Nucleus accumbens (tissue), 56 donors: ENCODE measurements around the gene ANKRD33B.
"Not testable (repeated sequence)": the region's sequence is repeated elsewhere in the genome, so short reads cannot be mapped to it uniquely, and the experiment has no call there.

Experiments used
- DNase-seq, 56 donors: peaks; one replicate each; lab custom pipeline; 2025; lab: John Stamatoyannopoulos, UW

ANKRD33B gene

DNA sequence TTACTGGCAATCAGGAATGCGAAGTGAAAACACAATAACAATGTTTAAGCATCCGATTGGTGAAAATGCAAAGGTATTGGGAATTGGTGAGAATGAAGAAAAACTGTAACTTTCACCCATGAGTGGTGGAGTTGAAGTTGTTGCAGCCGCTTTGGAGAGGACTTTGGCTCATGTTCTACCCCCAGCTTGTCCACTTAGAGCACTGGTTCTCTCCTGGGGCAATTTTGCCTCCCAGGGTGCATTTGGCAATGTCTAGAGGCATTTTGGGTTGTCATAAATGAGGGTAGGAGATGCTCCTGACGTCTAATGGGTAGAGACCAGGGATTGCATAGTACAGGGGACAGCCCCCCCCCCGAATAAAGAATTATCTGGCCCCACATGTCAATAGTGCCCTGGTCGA, 46.2 kb downstream of the ANKRD33B start:
- DNase-seq, result no peak

DNA sequence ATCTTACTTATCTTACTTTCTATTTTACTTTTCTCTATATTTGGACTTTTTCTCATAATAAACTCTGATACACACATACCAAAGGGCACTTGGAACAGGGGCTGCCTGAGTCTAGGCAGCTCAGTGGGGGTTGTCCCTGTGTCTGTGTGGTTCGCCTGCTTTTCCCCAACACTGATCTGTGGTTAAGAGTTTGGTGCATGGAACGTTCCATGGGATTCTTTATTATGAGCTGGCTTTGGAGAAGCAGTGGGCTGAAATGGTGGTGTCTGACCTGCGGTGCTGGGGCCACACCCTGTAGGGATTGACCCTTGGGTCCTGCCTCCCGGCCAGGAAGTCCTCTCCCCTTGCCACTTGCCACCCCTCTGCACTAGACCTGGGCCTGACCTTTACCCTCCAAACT, 47.4 kb downstream of the ANKRD33B start:
- no peak for DNase-seq

DNA sequence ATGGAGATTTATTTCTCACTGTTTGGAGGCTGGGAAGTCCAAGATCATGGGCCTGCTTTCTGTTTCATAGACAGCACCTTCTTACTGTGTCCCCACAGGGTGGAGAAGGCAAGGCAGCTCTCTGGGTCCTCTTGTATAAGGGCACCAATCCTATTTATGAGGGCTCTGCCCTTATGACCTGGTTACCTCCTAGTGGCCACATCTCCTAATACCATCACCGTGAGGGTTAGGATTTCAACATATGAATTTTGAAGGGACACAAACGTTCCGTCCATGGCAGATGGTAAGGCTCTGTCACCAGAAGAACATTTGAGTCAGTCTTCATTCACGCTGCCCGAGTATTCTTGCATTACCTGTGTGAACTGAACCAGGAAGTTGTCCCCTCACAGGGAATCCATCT, 48.4 kb downstream of the ANKRD33B start:
- DNase-seq, result no peak

DNA sequence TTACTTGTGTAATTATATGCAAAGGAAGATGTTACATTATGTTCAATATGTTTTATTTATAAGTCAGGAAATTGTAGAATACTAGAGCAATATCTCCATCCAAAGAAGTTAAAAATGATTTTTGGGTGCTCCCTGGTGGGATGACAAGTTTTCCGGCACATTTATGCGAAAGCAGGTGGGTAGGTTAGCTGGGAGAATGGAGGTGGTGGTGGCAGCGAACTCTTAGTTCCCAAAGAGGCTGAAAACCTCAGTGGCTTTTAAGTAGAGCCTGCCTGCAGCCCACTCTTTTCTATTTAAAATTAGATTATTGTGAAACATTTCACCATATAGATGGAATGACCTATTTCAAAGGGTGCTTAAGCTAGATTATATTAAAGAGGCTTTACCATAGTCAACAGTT, 51.8 kb downstream of the ANKRD33B start:
- DNase-seq, result no peak

DNA sequence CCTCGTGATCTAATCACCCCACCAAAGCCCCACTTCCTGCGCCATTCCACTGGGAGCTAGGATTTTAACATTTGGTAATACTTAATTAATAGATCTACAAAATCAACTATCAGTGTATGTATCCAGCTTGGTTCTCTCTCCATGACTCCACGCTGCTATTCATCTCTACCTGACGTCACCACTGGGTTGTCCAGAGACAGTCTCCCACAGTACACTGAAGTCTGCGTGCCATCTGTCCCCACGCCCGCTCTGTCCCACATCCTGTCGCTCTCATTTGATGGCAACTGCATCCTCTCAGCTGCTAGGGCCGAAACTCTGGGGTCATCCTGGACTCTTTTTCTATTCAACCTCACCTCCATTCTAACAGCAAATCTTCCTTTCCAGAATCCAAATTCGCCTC, 53.2 kb downstream of the ANKRD33B start:
- no peak for DNase-seq

DNA sequence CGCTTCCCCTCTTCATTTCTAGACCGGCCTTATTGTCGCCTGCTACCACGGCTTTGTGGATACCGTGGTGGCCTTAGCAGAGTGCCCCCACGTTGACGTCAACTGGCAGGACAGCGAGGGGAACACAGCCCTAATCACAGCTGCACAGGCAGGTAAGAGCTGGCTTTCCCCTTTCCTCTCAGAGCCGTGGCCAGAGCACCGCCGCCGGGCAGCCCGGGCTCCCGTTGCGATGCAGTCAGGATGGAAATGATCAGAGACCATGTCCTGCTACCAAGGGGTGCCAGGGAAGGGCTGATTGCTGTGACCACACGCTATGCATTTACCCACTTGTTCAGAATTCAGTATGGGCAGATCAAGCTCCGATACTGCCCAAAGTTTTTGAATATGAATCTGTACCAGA, 54.4 kb downstream of the ANKRD33B start:
- no peak for DNase-seq

DNA sequence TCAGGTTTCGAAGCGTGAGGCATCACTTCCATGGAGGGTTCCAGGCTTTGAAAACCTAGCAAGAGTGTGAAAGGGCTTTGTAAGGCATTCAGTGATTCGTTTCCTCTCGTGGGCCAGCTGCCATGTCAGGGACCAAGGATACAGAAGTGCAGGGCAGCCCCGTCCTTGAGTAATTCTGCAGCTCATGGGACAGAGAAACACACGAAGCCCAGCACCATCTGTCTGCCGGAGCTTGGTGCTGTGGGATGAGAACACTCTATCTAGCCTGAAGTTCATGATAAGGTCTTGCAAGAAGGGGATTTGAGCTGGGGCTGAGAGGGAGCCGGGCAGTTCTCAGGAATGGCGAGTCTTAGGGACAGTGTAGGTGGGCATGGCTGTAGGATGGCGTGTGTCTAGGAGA, 55.8 kb downstream of the ANKRD33B start:
- no peak for DNase-seq

DNA sequence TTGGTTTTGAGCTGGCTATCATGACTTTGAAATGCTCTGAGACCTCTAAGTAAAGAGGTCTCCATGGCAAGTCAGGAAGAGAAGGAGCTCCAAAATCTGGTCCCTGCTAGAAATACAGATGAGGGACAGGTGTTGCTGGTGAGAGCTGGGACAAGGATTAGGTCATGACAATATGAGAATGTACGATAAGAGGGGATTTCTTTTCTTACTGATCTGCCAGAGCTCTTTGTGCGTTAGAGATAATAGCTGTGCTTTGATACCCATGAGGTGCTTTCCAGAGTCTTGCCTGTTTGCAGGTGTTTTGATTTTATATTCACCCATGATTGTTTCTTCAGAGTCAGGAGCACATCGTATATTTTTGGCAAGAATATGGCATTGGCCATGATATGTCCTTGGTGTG, 56.5 kb downstream of the ANKRD33B start:
- no peak for DNase-seq

DNA sequence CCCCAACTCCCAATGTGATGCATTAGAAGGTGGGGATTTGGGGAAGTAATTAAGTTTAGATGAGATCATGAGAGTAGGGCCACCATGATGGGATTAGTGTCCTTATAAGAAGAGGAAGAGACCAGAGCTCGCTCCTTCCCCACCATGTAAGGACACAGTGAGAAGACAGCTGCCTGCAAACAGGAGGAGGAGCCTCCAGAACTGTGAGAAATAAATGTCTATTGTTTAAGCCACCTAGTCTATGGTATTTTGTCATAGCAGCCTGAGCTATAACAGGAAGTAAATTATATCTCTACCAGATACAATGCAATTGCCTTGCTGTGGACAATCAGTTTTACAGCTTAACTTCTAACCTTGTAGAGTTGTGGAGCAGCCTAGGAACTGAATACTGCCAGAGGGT, 58.0 kb downstream of the ANKRD33B start:
- DNase-seq, result no peak

DNA sequence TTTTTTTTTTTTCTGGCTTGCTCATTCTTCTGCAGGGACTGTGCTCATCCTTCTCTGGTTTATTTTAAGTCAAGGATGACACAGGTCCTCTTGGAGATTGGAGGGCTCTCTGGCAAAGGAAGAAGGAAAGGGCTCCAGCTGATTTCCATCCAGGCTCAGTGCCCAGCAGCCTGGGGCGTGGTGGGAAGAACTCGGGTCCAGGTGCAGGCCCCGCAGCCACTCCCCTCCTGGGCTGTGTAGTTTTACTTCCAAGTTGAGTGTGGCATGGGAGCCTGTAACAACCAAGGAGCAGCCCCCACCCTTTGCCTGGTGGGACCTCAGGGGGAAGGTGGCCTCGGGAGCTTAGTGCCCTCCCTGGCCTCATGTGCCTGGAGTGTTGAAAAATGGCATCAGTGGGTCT, 58.9 kb downstream of the ANKRD33B start:
- no peak for DNase-seq

DNA sequence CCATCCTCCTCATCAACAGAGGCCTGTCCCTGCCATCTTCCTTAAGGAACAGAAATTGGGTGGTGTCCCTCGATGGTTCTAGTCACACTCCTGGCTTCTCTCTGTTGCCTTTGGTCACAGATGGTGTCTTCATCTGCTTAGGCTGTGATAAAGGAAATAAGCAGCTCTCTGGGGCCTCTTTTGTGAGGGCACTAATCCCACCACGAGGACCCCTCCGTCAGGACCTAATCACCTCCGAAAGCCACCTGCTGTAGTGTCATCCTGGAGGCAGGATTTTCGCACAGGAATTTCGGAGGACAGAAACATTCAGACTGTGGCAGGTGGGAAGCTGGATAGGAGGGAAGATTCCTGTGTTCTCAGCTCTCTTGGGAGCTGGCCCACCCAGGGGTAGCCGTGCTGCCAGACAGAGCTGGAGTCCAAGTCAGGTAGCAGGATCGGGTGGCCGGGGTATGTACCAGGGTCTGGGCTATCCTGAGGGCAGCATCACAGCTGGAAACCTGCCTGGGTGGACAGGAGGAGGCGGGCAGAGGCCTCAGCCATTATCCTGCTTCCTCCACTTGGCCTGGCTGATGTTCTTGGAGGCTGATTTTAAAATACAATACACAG, 59.5 kb downstream of the ANKRD33B start:
- no peak for DNase-seq

DNA sequence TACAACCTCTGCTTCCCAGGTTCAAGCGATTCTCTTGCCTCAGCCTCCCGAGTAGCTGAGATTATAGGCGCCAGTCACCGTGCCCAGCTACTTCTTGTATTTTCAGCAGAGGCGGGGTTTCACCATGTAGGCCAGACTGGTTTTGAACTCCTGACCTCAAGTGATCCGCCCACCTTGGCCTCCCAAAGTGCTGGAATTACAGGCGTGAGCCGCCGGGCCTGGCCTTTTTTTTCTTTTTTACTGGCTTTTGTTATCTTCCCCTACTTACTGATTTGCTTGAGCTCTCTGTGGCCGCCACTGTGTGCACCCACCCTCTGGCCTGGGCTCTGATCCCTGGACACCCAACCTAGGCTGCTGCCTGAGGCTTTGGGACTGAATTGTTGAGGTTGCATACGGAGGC, 60.3 kb downstream of the ANKRD33B start:
- no peak for DNase-seq

DNA sequence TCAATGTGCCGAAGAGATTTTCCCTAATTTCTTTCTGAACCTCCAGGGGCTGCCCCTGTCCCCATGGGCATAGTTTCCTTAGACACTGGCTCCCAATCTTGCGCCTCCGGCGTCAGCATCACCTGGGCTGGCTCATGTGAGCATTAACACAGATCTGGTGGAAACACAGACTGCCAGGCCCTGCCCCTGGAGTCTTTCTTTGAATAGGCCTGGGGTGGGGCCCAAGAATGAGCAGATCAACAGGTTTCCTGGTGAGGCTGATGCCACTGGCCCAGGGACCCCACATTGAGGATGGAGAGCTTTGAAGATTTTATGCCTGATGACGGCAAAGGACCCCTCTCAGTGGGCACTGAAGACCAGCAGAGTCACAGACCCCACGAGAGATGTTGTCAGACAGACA, 60.8 kb downstream of the ANKRD33B start:
- DNase-seq, result no peak

DNA sequence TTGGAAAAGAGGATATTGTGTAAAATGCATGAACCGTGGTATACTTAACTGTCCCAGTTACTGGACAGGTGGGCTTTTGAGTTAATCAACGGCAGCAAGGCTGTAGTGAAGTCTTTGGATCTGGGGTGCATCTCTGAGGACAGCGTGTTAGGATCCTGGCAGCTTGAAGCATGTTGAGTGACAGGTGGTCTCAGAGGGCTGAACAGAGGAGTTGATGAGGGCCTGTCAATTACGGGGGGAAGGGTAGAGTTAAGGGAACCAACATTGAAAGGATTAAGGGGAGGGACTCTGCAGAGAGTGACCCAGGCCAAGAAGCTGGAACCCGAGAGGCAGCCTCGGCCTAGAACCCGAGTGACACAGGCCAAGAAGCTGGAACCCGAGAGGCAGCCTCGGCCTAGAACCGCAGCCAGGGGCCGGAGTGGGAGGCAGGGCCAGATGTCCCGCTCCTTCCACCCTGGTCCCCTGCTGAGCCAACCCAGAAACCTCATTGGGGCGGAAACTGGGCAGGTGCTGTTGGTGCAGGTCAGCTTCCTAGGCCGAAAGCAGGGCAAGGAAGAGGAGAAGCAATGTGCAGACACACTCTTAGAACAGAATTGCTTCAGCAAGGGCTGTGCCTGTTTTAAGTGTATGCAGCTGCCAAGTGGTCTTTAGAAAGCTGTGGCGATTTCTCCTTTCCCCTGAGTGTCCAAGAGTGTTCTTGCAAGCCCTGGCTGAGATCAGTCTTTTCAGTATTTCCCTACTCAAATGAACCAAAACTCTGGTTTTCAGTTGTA, 62.0 kb downstream of the ANKRD33B start:
- DNase-seq, result no peak

DNA sequence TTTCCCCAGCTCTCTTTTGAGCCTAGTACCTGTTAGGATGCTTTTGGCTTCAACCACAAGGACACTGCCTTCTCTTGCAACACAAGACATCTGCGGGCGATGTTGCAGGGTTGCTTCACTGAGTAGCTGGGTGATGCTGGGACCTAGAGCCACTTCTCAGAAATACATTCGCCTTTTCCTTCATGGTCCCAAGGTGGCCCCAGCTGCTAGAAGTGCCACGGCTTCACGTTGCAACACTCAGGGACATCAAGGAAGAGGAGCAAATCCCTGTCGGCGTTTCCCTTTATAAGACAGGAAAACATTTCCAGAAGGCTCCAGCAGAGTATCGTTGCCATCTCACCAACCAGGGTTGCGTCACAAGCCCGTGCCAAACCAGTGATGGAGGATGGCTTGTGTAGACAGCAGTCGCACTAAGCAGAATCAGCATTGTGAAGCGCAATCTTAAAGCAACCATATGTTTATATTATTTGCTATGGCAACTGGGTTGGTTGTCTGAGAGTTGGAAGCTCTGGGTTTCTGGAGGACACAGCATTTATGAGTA, 62.7 kb downstream of the ANKRD33B start:
- DNase-seq, result no peak

DNA sequence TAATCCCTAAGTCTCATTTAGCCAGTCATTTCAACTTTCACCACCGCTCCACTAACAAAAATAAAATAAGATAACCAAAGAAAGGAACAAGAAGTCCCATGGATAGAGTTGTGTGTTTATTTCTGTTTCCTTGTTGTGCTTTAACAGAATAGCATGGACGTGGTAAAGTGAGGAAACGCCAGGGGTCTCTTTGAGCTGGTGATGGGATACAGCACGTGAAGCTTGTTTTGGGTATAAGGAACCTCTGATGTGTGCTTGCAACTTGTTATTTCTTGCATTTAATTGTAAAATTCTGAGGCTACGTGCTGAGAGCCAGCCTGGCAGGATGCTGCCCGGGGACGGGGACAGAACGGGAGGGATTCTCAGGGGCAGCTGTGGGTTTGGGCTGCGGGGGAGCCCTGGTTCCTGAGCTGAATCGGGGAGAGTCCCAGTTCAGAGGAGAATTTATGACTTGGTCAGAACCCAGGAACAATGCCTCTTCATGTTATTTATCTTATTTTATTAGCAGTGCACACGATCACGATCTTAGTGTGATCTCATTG, 63.4 kb downstream of the ANKRD33B start:
- DNase-seq, result peak in 3 of 56 donors; percentile 4 to 40 (median 32)

DNA sequence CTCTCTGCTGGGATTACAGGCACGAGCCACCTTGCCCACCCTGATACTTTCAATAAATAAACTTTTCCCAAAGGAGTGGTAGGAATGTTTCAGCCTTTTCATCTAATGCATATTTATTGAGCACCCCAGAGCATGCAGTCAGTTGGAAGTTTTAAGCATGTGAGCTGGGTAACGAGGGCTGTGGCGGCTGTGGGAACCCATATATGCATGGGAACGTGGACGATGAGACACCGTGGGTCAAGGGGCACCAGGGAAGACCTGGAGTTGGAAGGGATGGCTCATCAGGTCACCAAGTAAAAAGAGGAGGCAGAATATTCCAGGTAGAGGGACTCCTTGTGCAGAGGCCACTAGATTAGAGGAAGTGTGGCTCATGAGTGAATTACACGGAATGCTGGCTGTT, 64.7 kb downstream of the ANKRD33B start:
- DNase-seq, result no peak

DNA sequence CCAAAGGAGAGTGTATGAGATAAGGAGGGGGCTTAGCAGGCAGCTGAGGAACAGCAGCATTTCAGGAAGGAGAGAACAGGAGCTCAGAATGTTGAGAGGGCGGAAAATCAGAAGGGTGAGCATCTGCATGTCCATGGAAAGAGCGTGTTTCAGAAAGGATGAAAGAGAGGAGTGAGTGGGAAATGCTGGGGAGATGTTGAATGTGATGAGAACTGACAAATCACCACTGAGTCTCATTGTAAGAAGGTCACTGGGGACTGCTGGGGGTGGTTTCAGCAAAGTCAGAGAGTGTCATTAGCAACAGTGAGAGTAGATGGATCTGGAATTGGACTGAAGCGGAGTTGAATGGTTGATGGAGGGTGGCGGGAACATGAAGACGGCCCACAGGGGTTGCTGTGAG, 65.8 kb downstream of the ANKRD33B start:
- DNase-seq, result no peak

DNA sequence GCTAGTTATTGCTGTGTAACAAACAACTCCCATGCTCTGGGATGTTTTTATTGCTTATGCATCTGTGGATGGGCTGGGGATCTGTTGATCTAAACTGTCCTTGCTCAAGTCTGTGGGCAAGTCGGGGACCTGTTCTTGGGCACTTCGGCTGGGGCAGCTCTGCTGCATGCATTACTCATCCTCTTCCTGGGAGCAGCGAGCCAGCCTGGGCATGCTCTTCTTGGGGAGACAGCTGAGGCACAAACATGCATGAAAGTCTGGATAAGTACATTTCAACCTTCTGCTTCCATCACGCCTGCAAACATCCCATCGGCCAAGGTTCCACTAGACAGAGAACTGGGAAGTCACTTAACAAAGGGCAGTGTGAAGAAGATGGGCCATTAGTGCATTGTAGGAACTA, 66.3 kb downstream of the ANKRD33B start:
- no peak for DNase-seq

DNA sequence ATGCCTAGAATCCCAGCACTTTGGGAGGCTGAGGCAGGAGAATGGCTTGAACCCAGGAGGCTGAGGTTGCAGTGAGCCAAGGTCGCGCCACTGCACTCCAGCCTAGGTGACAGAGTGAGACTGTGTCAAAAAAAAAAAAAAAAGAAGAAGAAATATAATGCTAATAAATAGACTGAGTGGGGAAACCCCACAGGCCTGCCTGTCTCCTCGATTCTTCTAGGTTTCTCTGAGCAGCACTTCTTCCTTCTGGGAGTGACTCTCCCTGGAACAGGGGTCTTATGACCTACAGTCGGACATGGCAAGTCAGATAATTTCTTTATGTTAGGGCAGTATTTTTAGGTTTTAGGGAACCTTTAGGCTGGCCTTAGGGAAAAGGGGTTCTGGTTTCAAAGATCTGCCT, 66.9 kb downstream of the ANKRD33B start:
- DNase-seq, result not testable (repeated sequence)

DNA sequence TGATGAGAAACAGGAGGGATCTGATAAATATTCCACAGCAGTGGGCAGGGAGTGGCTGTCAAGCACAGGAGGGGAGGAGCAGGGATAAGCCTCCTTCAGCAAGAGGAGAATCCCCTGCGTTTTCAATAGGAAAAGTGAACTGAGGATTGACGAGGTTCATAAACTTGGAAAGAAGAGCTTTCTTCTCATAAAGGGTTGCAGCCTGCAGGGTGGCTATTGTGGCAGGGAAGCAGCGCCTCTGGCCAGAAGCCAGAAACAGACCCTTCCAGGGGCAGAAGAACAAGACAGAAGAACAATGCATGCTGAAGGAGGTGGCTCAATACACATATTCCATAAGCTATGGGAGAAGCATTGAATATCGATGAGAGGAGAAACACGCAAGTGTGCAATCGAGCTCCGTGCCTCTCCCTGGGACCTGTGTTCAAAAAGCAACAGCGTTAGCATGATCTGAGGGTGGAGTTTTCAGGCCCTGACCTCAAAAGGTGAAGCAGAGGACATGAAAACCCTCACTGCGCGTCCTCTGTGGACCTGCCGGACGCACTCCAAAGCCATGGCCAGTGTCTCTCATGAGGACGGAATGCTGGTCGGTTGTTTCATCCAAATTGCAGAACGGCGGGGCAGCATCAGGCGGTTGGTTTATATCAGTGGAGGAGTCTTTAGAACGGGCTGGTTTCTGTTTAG, 67.6 kb downstream of the ANKRD33B start:
- no peak for DNase-seq
